GM12864 (cell line): ENCODE measurements around the gene PPA2.
"Not testable (repeated sequence)": the region's sequence is repeated elsewhere in the genome, so short reads cannot be mapped to it uniquely, and the experiment has no call there.

Experiments used
- DNase-seq: peaks from one replicate; pipeline ENCODE4 v3.0.0-alpha.2; 2011; ENCODE audit warnings: low read depth
- H3K4me3 ChIP-seq: 2 replicates; pipeline ENCODE4 v1.5.1; 2011; ENCODE audit warnings: mild to moderate bottlenecking, low read depth, low read length, control low read depth
- CTCF ChIP-seq: IDR thresholded peaks from 2 replicates; pipeline ENCODE4 v1.5.1; 2011; ENCODE audit warnings: low read depth, mild to moderate bottlenecking, moderate library complexity, low read length, control low read depth, inconsistent platforms; ENCODE audit errors: missing control alignments

PPA2 gene

GRCh38 chr4:105461221-105461620 is 12.6 kb downstream of the PPA2 start:
- H3K4me3 ChIP-seq, result no peak overlapping the region
- no peak for DNase-seq
- no peak for TF ChIP-seq CTCF

- DNase-seq, result no peak
- TF ChIP-seq CTCF, result no peak
- no peak overlapping the region for H3K4me3 ChIP-seq
Observed at GRCh38 chr4:105460306-105460705, 13.6 kb downstream of the PPA2 start.

GRCh38 chr4:105458541-105458940 is 15.3 kb downstream of the PPA2 start:
- not testable (repeated sequence) for H3K4me3 ChIP-seq, DNase-seq

- no peak overlapping the region for H3K4me3 ChIP-seq
- no peak for DNase-seq
- no peak for TF ChIP-seq CTCF
Observed at GRCh38 chr4:105458001-105458400, 15.9 kb downstream of the PPA2 start.

GRCh38 chr4:105455998-105456397 is 17.9 kb downstream of the PPA2 start:
- DNase-seq, result no peak
- no peak for TF ChIP-seq CTCF
- no peak overlapping the region for H3K4me3 ChIP-seq

- no peak overlapping the region for H3K4me3 ChIP-seq
- TF ChIP-seq CTCF, result no peak
- no peak for DNase-seq
Observed at GRCh38 chr4:105455182-105455581, 18.7 kb downstream of the PPA2 start.

GRCh38 chr4:105453550-105454205 is 20.2 kb downstream of the PPA2 start:
- DNase-seq, result no peak
- no peak for TF ChIP-seq CTCF
- H3K4me3 ChIP-seq, result no peak overlapping the region

- no peak for DNase-seq
- TF ChIP-seq CTCF, result no peak
- no peak overlapping the region for H3K4me3 ChIP-seq
Observed at GRCh38 chr4:105451346-105451745, 22.5 kb downstream of the PPA2 start.
